ENCODE data around the gene KRTAP10-12. TPM values are rescaled to one million over a fixed set of nuclear protein-coding genes. Genes with fewer than 3 reads are reported as not detected.

Gene KRTAP10-12
- total RNA-seq, 1 donor from 2014 or later = not detected

DNA sequence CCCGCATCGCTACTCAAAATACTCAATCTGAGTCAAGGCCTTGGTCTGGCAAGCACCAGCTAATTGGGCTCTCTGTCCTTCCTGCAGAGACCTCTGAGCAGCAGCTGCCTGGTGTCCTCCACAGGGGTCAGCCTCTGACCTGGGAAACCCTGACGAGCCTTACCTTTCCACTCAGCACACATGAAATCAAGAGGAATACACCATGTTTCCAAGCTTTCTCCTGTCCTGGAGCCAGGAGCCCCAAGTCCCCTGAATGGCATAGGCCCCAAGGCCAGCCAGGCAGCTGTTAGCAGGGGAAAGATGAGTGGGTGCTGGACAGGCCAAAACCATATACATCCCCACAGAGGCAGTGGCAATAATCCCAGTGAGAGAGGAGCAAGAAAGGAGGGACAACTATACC lies 41.6 kb downstream of the KRTAP10-12 start:
- Mint-ChIP-seq H3K4me1 (ENCODE audit: low read depth) (no peaks in the 10 kb centered on the region), H3K27me3 (ENCODE audit: low read depth) (peaks cover 10% of the 10 kb centered on the region), H3K27ac (no peak overlapping the region), H3K9me3 (no peaks in the 10 kb centered on the region), H3K4me3 (ENCODE audit: low read depth) (no peak overlapping the region), H3K36me3 (ENCODE audit: low read depth) (no peaks in the 10 kb centered on the region)
- DNase-seq (ENCODE audit: low spot score) = no peak
- intact Hi-C loops (cut with micrococcal nuclease) = no loop called here

DNA sequence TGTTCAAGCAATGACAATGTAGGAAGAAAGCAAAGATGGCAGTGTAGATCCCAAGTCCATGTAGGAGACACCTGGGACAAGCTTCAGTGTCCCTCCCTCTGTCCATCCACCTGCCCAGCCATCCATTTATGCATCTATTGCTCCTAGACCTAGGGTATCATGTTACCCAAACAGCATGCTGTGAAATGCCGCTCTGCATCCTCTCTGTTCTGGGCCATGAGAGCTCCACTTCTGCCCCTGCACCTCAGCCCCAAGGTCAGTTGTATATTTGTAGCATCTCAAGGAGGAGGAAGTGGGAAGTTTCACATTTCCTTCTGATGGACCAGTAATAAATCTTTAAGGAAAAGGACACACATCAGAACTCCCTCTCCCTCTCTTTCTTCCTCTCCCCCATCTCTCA lies 42.3 kb downstream of the KRTAP10-12 start:
- H3K27me3 Mint-ChIP-seq (ENCODE audit: low read depth) = peaks cover 10% of the 10 kb centered on the region
- H3K4me3 Mint-ChIP-seq (ENCODE audit: low read depth) = no peak overlapping the region

GRCh38 chr21:44740742-44741141 lies 43.8 kb downstream of the KRTAP10-12 start:
- Mint-ChIP-seq H3K4me3 (ENCODE audit: low read depth) (no peak overlapping the region), H3K27me3 (ENCODE audit: low read depth) (peaks cover 10% of the 10 kb centered on the region), H3K9me3 (no peaks in the 10 kb centered on the region), H3K4me1 (ENCODE audit: low read depth) (no peaks in the 10 kb centered on the region), H3K27ac (no peak overlapping the region), H3K36me3 (ENCODE audit: low read depth) (no peaks in the 10 kb centered on the region)
- intact Hi-C loops (cut with micrococcal nuclease) = no loop called here
- no peak for DNase-seq (ENCODE audit: low spot score)

More for the DNA sequence above, 42.3 kb downstream of the KRTAP10-12 start:
- H3K4me1 Mint-ChIP-seq (ENCODE audit: low read depth) = no peaks in the 10 kb centered on the region
- no peaks in the 10 kb centered on the region for H3K36me3 Mint-ChIP-seq (ENCODE audit: low read depth)
- DNase-seq (ENCODE audit: low spot score) = no peak
- intact Hi-C loops (cut with micrococcal nuclease) = no loop called here
- H3K9me3 Mint-ChIP-seq = no peaks in the 10 kb centered on the region
- H3K27ac Mint-ChIP-seq = no peak overlapping the region

DNA sequence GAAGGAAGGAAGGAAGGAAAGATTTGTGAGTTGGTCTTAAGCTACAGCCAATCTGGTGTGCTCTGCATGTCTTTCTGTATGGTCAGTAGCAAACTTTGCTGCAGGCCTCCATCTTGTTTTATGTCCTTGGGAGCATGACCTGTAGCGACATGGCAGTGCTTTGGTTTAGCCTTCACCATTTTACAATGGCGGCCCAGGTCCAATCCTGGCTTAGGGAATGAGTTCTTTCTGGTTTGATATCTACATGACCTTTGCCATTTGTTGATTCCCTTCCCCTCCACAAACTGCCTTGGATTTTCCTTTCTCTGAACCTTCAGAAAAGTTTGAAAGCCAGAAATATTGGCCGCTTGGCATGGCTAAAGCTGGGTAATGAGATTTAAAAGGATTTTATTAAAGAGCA lies 44.9 kb downstream of the KRTAP10-12 start:
- DNase-seq (ENCODE audit: low spot score) = no peak
- H3K36me3 Mint-ChIP-seq (ENCODE audit: low read depth) = no peaks in the 10 kb centered on the region
- no peak overlapping the region for H3K4me3 Mint-ChIP-seq (ENCODE audit: low read depth)
- no peaks in the 10 kb centered on the region for H3K9me3 Mint-ChIP-seq
- intact Hi-C loops (cut with micrococcal nuclease) = no loop called here
- no peaks in the 10 kb centered on the region for H3K4me1 Mint-ChIP-seq (ENCODE audit: low read depth)
- H3K27me3 Mint-ChIP-seq (ENCODE audit: low read depth) = peaks cover 10% of the 10 kb centered on the region
- H3K27ac Mint-ChIP-seq = no peak overlapping the region

GRCh38 chr21:44742418-44743153 lies 45.6 kb downstream of the KRTAP10-12 start:
- DNase-seq (ENCODE audit: low spot score) = no peak
- Mint-ChIP-seq H3K27me3 (ENCODE audit: low read depth) (peaks cover 5% of the 10 kb centered on the region), H3K36me3 (ENCODE audit: low read depth) (no peaks in the 10 kb centered on the region), H3K4me3 (ENCODE audit: low read depth) (no peak overlapping the region), H3K9me3 (no peaks in the 10 kb centered on the region), H3K4me1 (ENCODE audit: low read depth) (no peaks in the 10 kb centered on the region), H3K27ac (no peak overlapping the region)
- intact Hi-C loops (cut with micrococcal nuclease) = no loop called here

Other genes with a start within 250 kb of the KRTAP10-12 start
- 2.2 and 2.3 TPM in 2 replicates for gene LRRC3, start 241.7 kb upstream of the KRTAP10-12 start, total RNA-seq
- not detected in 2 replicates for gene KRTAP10-1, start 157.0 kb upstream of the KRTAP10-12 start, total RNA-seq
- not detected in 2 replicates for gene KRTAP10-2, start 145.7 kb upstream of the KRTAP10-12 start, total RNA-seq
- gene KRTAP10-3, start 138.4 kb upstream of the KRTAP10-12 start, total RNA-seq = not detected in 2 replicates
- gene KRTAP10-4, start 123.4 kb upstream of the KRTAP10-12 start, total RNA-seq = not detected in 2 replicates
- gene KRTAP10-5, start 116.6 kb upstream of the KRTAP10-12 start, total RNA-seq = not detected in 2 replicates
- gene KRTAP10-6, start 104.7 kb upstream of the KRTAP10-12 start, total RNA-seq = not detected in 2 replicates
- not detected in 2 replicates for gene KRTAP10-7, start 96.6 kb upstream of the KRTAP10-12 start, total RNA-seq
- gene KRTAP10-8, start 85.1 kb upstream of the KRTAP10-12 start, total RNA-seq = not detected in 2 replicates
- not detected in 2 replicates for gene KRTAP10-9, start 70.1 kb upstream of the KRTAP10-12 start, total RNA-seq
- not detected in 2 replicates for gene KRTAP10-10, start 59.8 kb upstream of the KRTAP10-12 start, total RNA-seq
- gene KRTAP10-11, start 50.8 kb upstream of the KRTAP10-12 start, total RNA-seq = not detected in 2 replicates
- gene KRTAP12-4, start 42.5 kb upstream of the KRTAP10-12 start, total RNA-seq = not detected in 2 replicates
- gene KRTAP12-3, start 39.2 kb upstream of the KRTAP10-12 start, total RNA-seq = not detected in 2 replicates
- gene KRTAP12-2, start 30.2 kb upstream of the KRTAP10-12 start, total RNA-seq = not detected in 2 replicates
- gene KRTAP12-1, start 15.0 kb upstream of the KRTAP10-12 start, total RNA-seq = not detected in 2 replicates
- gene TSPEAR, start 14.4 kb downstream of the KRTAP10-12 start, total RNA-seq = not detected in 2 replicates
- gene UBE2G2, start 104.6 kb downstream of the KRTAP10-12 start, total RNA-seq = 118 and 119 TPM in 2 replicates
- gene SUMO3, start 120.9 kb downstream of the KRTAP10-12 start, total RNA-seq = 86.1 and 87.0 TPM in 2 replicates
- 48.1 and 48.3 TPM in 2 replicates for gene PTTG1IP, start 176.5 kb downstream of the KRTAP10-12 start, total RNA-seq
- 210 and 212 TPM in 2 replicates for gene ITGB2, start 223.7 kb downstream of the KRTAP10-12 start, total RNA-seq
- gene SLX9, start 242.9 kb downstream of the KRTAP10-12 start, total RNA-seq = 65.8 and 72.6 TPM in 2 replicates